HCT116 (cell line): Measurements from ENCODE around the gene ASIC1. TPM values are rescaled to one million over a fixed set of nuclear protein-coding genes. Genes with fewer than 3 reads are reported as not detected.

Experiments used
- ATAC-seq: fragments of 200-7000 bp; cut with Tn5 transposase; 2 replicates; pipeline ENCODE4 v1.9.1; 2020; ENCODE audit warnings: mild to moderate bottlenecking, moderate library complexity
- BruUV-seq: library from RNA; stranded (reverse); fragments of 400-500 nt; replicated peaks from 2 replicates; lab custom pipeline; 2021; lab: Mats Ljungman, UMichigan
- CTCF ChIA-PET: fragments of 300-600 bp; sonication (Branson Sonifier 250); formaldehyde crosslinking; loops from one replicate; lab custom pipeline; 2021; ENCODE audit warnings: antibody characterized with exemption; lab: Charles Lee
- POLR2A ChIA-PET: fragments of 300-600, 350-600 bp; sonication (Branson Sonifier 250); formaldehyde crosslinking; loops from one replicate; lab custom pipeline; 2021; ENCODE audit warnings: antibody characterized with exemption; lab: Charles Lee
- RAD21 ChIA-PET, 2 experiments: fragments of 300-600 bp; sonication (Branson Sonifier 250); formaldehyde crosslinking; loops; one replicate each; lab custom pipeline; 2023; ENCODE audit warnings: low total read pairs in 2 of 2; ENCODE audit not compliant: uncharacterized antibody in 2 of 2, unreplicated experiment in 2 of 2, low non-redundant PET in 1 of 2; lab: Charles Lee
- DNase-seq: peaks from one replicate; pipeline ENCODE4 v3.0.0-alpha.2; 2010; ENCODE audit warnings: low read depth, low spot score
- H2AFZ ChIP-seq: fragments of 200-600 bp; shearing (Covaris generic), sonication (generic); 2 replicates; pipeline ENCODE4 v1.6.1; 2017; ENCODE audit warnings: low read depth, mixed run types, mixed read lengths, antibody characterized with exemption, low read length; ENCODE audit not compliant: poor library complexity, severe bottlenecking
- H3K27ac ChIP-seq: 2 replicates; pipeline ENCODE4 v1.5.1; 2012; ENCODE audit warnings: low read depth, low read length
- H3K27me3 ChIP-seq: fragments of 200-600 bp; sonication (generic); 2 replicates; pipeline ENCODE4 v1.6.1; 2016; ENCODE audit warnings: mixed run types, low read length, mixed read lengths; ENCODE audit not compliant: insufficient read depth
- H3K36me3 ChIP-seq, 2 experiments: fragments of 200-500 bp in 1 of 2; fragments of 200-600 bp in 1 of 2; sonication (Bioruptor generic) in 1 of 2; sonication (generic) in 1 of 2; 2 replicates each; pipeline versions ENCODE4 v1.5.1 to v1.6.1; 2014 to 2016; ENCODE audit warnings: low read length in 2 of 2, inconsistent platforms in 1 of 2, mixed read lengths in 1 of 2, mixed run types in 1 of 2; ENCODE audit not compliant: insufficient read depth in 2 of 2, control insufficient read depth in 1 of 2
- H3K4me1 ChIP-seq, 2 experiments: fragments of 200-600 bp in 1 of 2; sonication (generic) in 1 of 2; 2 replicates each; pipeline versions ENCODE4 v1.5.1 to v1.6.1; 2012 to 2017; ENCODE audit warnings: low read length in 2 of 2, inconsistent platforms in 1 of 2, mild to moderate bottlenecking in 1 of 2, mixed read lengths in 1 of 2, mixed run types in 1 of 2, moderate library complexity in 1 of 2; ENCODE audit not compliant: insufficient read depth in 2 of 2, control insufficient read depth in 1 of 2
- H3K4me2 ChIP-seq: fragments of 200-600 bp; sonication (generic); 2 replicates; pipeline ENCODE4 v1.6.1; 2017; ENCODE audit warnings: mixed run types, low read length, mixed read lengths
- H3K4me3 ChIP-seq, 2 experiments: fragments of 200-600 bp in 1 of 2; sonication (generic) in 1 of 2; replicated peaks in 1 of 2; 2 replicates each; pipeline ENCODE4 v1.5.1; 2011 to 2016; ENCODE audit warnings: low read length in 2 of 2, control low read depth in 1 of 2, low read depth in 1 of 2, mild to moderate bottlenecking in 1 of 2, mixed read lengths in 1 of 2, mixed run types in 1 of 2
- H3K79me2 ChIP-seq: fragments of 200-600 bp; sonication (generic); 2 replicates; pipeline ENCODE4 v1.6.1; 2017; ENCODE audit warnings: mild to moderate bottlenecking, mixed run types, low read length, moderate library complexity, mixed read lengths; ENCODE audit not compliant: insufficient read depth
- H3K9ac ChIP-seq: fragments of 200-600 bp; sonication (generic); 2 replicates; pipeline ENCODE4 v1.6.1; 2016; ENCODE audit warnings: low read length, mixed read lengths
- H3K9me2 ChIP-seq: fragments of 200-600 bp; sonication (generic), shearing (Covaris generic); 2 replicates; pipeline ENCODE4 v1.6.1; 2017; ENCODE audit warnings: mixed run types, mild to moderate bottlenecking, moderate library complexity; ENCODE audit not compliant: insufficient read depth
- H3K9me3 ChIP-seq, 2 experiments: fragments of 200-500 bp in 1 of 2; fragments of 200-600 bp in 1 of 2; sonication (Bioruptor generic) in 1 of 2; sonication (generic) in 1 of 2; 2 replicates each; pipeline ENCODE4 v1.6.1; 2014 to 2017; ENCODE audit warnings: low read length in 2 of 2, mixed read lengths in 2 of 2, inconsistent platforms in 1 of 2, low read depth in 1 of 2, mild to moderate bottlenecking in 1 of 2, mixed run types in 1 of 2, moderate library complexity in 1 of 2; ENCODE audit not compliant: control insufficient read depth in 1 of 2, insufficient read depth in 1 of 2
- H4K20me1 ChIP-seq: fragments of 200-600 bp; sonication (generic), shearing (Covaris generic); 2 replicates; pipeline ENCODE4 v1.6.1; 2017; ENCODE audit warnings: mixed run types, mild to moderate bottlenecking, moderate library complexity; ENCODE audit not compliant: insufficient read depth
- CBX3 ChIP-seq: IDR thresholded peaks from 2 replicates; pipeline ENCODE4 v1.6.1; 2012; ENCODE audit warnings: low read depth
- CEBPB ChIP-seq: IDR thresholded peaks from 2 replicates; pipeline ENCODE4 v1.6.1; 2012; ENCODE audit warnings: low read depth
- ELF1 ChIP-seq: IDR thresholded peaks from 2 replicates; pipeline ENCODE4 v1.6.1; 2012; ENCODE audit warnings: low read depth, borderline replicate concordance
- EZH2 ChIP-seq: fragments of 200-600 bp; sonication (generic); IDR thresholded peaks from 2 replicates; pipeline ENCODE4 v1.6.1; 2017; ENCODE audit warnings: antibody characterized with exemption, mixed run types
- FOSL1 ChIP-seq: IDR thresholded peaks from 2 replicates; pipeline ENCODE4 v1.6.1; 2012; ENCODE audit warnings: low read depth
- JUND ChIP-seq: IDR thresholded peaks from 2 replicates; pipeline ENCODE4 v1.6.1; 2012
- POLR2A ChIP-seq: IDR thresholded peaks from 2 replicates; pipeline ENCODE4 v1.7.0; 2011; ENCODE audit warnings: borderline replicate concordance; ENCODE audit not compliant: insufficient read depth, insufficient read length; ENCODE audit errors: extremely low read depth
- RAD21 ChIP-seq: IDR thresholded peaks from 2 replicates; pipeline ENCODE4 v1.6.1; 2012; ENCODE audit warnings: low read depth, mild to moderate bottlenecking
- SIN3A ChIP-seq: IDR thresholded peaks from 2 replicates; pipeline ENCODE4 v1.6.1; 2012; ENCODE audit warnings: low read depth
- SP1 ChIP-seq: IDR thresholded peaks from 2 replicates; pipeline ENCODE4 v1.6.1; 2012; ENCODE audit warnings: low read depth
- SRF ChIP-seq: IDR thresholded peaks from 2 replicates; pipeline ENCODE4 v1.6.1; 2012; ENCODE audit warnings: low read depth
- TCF7L2 ChIP-seq: IDR thresholded peaks from 2 replicates; pipeline ENCODE4 v1.7.0; 2011; ENCODE audit warnings: borderline replicate concordance, inconsistent platforms; ENCODE audit not compliant: insufficient read depth, insufficient read length; ENCODE audit errors: extremely low read depth
- YY1 ChIP-seq: IDR thresholded peaks from 2 replicates; pipeline ENCODE4 v1.6.1; 2011; ENCODE audit warnings: low read length, low read depth, moderate library complexity, mild to moderate bottlenecking; ENCODE audit not compliant: insufficient replicate concordance; ENCODE audit errors: extremely low read depth
- ZFX ChIP-seq: fragments of 450-650 bp; IDR thresholded peaks from 2 replicates; pipeline ENCODE4 v1.6.1; 2017
- intact Hi-C: fragments of 100-400 bp; cut with micrococcal nuclease; formaldehyde crosslinking; loops from 2 replicates; pipeline ENCODE4 v1.10.0; 2022
- total RNA-seq: library from RNA; stranded (reverse); gene quantifications from one replicate; pipeline ENCODE4 v1.2.1, GENCODE V29; 2021; ENCODE audit not compliant: unreplicated experiment
- TF ChIP-seq, protein P1 (sequence below), 3 experiments: fragments of 200-600 bp in 1 of 3; sonication (generic) in 1 of 3; IDR thresholded peaks in 2 of 3; conservative IDR thresholded peaks in 1 of 3; 2 replicates each; pipeline ENCODE4 v1.5.1; 2012 to 2017; ENCODE audit warnings: low read depth in 2 of 3, low read length in 2 of 3, antibody characterized with exemption in 1 of 3, borderline replicate concordance in 1 of 3, control low read depth in 1 of 3, mild to moderate bottlenecking in 1 of 3, mixed read lengths in 1 of 3, mixed run types in 1 of 3, moderate library complexity in 1 of 3; ENCODE audit not compliant: insufficient read depth in 1 of 3
- TF ChIP-seq, protein P2 (sequence below): IDR thresholded peaks from 2 replicates; pipeline ENCODE4 v1.6.1; 2011; ENCODE audit warnings: mild to moderate bottlenecking, low read length, moderate library complexity; ENCODE audit not compliant: insufficient replicate concordance; ENCODE audit errors: extremely low read depth
- TF ChIP-seq, protein P3 (sequence below): IDR thresholded peaks from 2 replicates; pipeline ENCODE4 v1.6.1; 2012
- TF ChIP-seq, protein P4 (sequence below): IDR thresholded peaks from 2 replicates; pipeline ENCODE4 v1.6.1; 2012
- TF ChIP-seq, protein P5 (sequence below): IDR thresholded peaks from 2 replicates; pipeline ENCODE4 v1.6.1; 2012; ENCODE audit warnings: low read depth

The ASIC1 gene
- total RNA-seq, 1 experiment from 2014 or later = 28.9 TPM

DNA sequence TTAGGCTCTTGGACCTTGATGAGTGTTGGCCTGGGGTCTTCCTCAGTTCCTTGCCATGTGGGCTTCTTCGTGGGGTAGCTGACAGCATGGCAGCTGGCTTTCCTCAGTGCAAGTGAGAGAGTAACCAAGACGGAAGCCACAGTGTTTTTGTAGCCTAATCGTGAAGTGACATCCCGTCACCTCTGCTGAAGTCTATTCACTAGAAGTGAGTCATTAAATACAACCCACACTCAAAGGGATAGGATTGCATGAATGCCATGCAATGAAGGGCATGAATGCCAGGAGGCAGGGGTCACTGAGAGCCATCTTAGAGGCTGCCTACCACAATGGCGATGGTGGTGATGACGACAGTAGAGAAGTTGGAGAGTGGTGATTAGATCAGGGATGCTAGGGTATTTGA, 13.5 kb upstream of the ASIC1 start:
- H3K9me3 ChIP-seq = no peaks in the 10 kb centered on the region

More for the DNA sequence above, 13.5 kb upstream of the ASIC1 start:
- POLR2A ChIA-PET = no interaction called here
- Histone ChIP-seq H3K27ac (no peak overlapping the region), H4K20me1 (no peaks in the 10 kb centered on the region), H3K4me3 (no peak overlapping the region), H3K9ac (no peak overlapping the region), H3K9me2 (no peaks in the 10 kb centered on the region), H3K27me3 (no peaks in the 10 kb centered on the region), H3K36me3 (no peaks in the 10 kb centered on the region), H3K4me1 (peaks cover 0 to 8% of the 10 kb centered on the region in 2 experiments; a peak in 2 of 4 replicates), H3K79me2 (no peaks in the 10 kb centered on the region), H3K4me2 (no peak overlapping the region), H2AFZ (no peak overlapping the region)
- DNase-seq = no peak
- CTCF ChIA-PET = no interaction called here
- RAD21 ChIA-PET = no interaction called here
- no peak for TF ChIP-seq JUND
- TF ChIP-seq, protein P1, sequence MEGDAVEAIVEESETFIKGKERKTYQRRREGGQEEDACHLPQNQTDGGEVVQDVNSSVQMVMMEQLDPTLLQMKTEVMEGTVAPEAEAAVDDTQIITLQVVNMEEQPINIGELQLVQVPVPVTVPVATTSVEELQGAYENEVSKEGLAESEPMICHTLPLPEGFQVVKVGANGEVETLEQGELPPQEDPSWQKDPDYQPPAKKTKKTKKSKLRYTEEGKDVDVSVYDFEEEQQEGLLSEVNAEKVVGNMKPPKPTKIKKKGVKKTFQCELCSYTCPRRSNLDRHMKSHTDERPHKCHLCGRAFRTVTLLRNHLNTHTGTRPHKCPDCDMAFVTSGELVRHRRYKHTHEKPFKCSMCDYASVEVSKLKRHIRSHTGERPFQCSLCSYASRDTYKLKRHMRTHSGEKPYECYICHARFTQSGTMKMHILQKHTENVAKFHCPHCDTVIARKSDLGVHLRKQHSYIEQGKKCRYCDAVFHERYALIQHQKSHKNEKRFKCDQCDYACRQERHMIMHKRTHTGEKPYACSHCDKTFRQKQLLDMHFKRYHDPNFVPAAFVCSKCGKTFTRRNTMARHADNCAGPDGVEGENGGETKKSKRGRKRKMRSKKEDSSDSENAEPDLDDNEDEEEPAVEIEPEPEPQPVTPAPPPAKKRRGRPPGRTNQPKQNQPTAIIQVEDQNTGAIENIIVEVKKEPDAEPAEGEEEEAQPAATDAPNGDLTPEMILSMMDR (IDR thresholded peaks at IDR 0.05 in 2 of 3, conservative IDR thresholded peaks at IDR 0.05 in 1 of 3; ENCODE audit: borderline replicate concordance in 1 of 3, insufficient read depth in 1 of 3, low read depth in 2 of 3, low read length in 2 of 3) = no peak
- no peak for TF ChIP-seq ZFX
- TF ChIP-seq RAD21 = no peak
- TF ChIP-seq, protein P2, sequence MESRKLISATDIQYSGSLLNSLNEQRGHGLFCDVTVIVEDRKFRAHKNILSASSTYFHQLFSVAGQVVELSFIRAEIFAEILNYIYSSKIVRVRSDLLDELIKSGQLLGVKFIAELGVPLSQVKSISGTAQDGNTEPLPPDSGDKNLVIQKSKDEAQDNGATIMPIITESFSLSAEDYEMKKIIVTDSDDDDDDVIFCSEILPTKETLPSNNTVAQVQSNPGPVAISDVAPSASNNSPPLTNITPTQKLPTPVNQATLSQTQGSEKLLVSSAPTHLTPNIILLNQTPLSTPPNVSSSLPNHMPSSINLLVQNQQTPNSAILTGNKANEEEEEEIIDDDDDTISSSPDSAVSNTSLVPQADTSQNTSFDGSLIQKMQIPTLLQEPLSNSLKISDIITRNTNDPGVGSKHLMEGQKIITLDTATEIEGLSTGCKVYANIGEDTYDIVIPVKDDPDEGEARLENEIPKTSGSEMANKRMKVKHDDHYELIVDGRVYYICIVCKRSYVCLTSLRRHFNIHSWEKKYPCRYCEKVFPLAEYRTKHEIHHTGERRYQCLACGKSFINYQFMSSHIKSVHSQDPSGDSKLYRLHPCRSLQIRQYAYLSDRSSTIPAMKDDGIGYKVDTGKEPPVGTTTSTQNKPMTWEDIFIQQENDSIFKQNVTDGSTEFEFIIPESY = no peak
- TF ChIP-seq YY1 = no peak
- TF ChIP-seq SP1 = no peak
- TF ChIP-seq CEBPB = no peak
- TF ChIP-seq FOSL1 = no peak
- no peak for TF ChIP-seq EZH2
- TF ChIP-seq, protein P3, sequence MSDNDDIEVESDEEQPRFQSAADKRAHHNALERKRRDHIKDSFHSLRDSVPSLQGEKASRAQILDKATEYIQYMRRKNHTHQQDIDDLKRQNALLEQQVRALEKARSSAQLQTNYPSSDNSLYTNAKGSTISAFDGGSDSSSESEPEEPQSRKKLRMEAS = no peak
- TF ChIP-seq POLR2A = no peak
- no peak for TF ChIP-seq CBX3
- TF ChIP-seq TCF7L2 = no peak
- TF ChIP-seq, protein P4, sequence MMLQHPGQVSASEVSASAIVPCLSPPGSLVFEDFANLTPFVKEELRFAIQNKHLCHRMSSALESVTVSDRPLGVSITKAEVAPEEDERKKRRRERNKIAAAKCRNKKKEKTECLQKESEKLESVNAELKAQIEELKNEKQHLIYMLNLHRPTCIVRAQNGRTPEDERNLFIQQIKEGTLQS = no peak
- TF ChIP-seq, protein P5, sequence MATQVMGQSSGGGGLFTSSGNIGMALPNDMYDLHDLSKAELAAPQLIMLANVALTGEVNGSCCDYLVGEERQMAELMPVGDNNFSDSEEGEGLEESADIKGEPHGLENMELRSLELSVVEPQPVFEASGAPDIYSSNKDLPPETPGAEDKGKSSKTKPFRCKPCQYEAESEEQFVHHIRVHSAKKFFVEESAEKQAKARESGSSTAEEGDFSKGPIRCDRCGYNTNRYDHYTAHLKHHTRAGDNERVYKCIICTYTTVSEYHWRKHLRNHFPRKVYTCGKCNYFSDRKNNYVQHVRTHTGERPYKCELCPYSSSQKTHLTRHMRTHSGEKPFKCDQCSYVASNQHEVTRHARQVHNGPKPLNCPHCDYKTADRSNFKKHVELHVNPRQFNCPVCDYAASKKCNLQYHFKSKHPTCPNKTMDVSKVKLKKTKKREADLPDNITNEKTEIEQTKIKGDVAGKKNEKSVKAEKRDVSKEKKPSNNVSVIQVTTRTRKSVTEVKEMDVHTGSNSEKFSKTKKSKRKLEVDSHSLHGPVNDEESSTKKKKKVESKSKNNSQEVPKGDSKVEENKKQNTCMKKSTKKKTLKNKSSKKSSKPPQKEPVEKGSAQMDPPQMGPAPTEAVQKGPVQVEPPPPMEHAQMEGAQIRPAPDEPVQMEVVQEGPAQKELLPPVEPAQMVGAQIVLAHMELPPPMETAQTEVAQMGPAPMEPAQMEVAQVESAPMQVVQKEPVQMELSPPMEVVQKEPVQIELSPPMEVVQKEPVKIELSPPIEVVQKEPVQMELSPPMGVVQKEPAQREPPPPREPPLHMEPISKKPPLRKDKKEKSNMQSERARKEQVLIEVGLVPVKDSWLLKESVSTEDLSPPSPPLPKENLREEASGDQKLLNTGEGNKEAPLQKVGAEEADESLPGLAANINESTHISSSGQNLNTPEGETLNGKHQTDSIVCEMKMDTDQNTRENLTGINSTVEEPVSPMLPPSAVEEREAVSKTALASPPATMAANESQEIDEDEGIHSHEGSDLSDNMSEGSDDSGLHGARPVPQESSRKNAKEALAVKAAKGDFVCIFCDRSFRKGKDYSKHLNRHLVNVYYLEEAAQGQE = no peak
- no peak for TF ChIP-seq SRF
- TF ChIP-seq SIN3A = no peak
- TF ChIP-seq ELF1 = no peak
- ATAC-seq = no peak
- intact Hi-C loops = no loop called here
- BruUV-seq = no TSS peak
